ENCODE results near the gene IL9. TPM values are rescaled to one million over a fixed set of nuclear protein-coding genes. Genes with fewer than 3 reads are reported as not detected.

IL9 gene
- total and polyA plus RNA-seq, 2 of the 4 experiments (the other 2 are of a cell fraction) = not detected

- Histone ChIP-seq H4K8ac (ENCODE audit: low read depth in 2 of 2, low read length in 2 of 2) (no peak overlapping the region), H3K4me2 (ENCODE audit: low read depth, low read length) (no peak overlapping the region), H2AK5ac (ENCODE audit: low read depth, low read length) (no peak overlapping the region), H3K56ac (ENCODE audit: extremely low read depth, insufficient read depth, low read length) (no peak overlapping the region), H3K27ac (ENCODE audit: insufficient read depth, low read length) (no peak overlapping the region), H2AK9ac (replicated peaks; ENCODE audit: low read depth, low read length, poor library complexity) (no peak overlapping the region), H4K91ac (ENCODE audit: insufficient read depth, low read depth, low read length) (no peak overlapping the region), H3K4ac (ENCODE audit: low read depth, low read length) (no peak overlapping the region), H4K5ac (ENCODE audit: low read depth, low read length) (no peak overlapping the region), H3K18ac (ENCODE audit: low read depth, low read length) (no peak overlapping the region), H3K9me1 (ENCODE audit: insufficient read depth, low read length) (no peaks in the 10 kb centered on the region), H2BK120ac (ENCODE audit: low read depth, low read length) (no peak overlapping the region), H2BK15ac (ENCODE audit: low read depth, low read length) (no peak overlapping the region), H2BK20ac (ENCODE audit: low read depth, low read length) (no peak overlapping the region), H3K4me1 (ENCODE audit: control insufficient read depth, insufficient read depth, low read length) (no peaks in the 10 kb centered on the region), H2BK5ac (ENCODE audit: low read depth, low read length, poor library complexity, severe bottlenecking) (no peak overlapping the region), H3K4me3 (ENCODE audit: insufficient read depth, low read depth, low read length) (no peak overlapping the region), H4K20me1 (ENCODE audit: insufficient read depth, low read length) (no peaks in the 10 kb centered on the region), H3K79me1 (ENCODE audit: low read depth in 1 of 2, low read length in 2 of 2) (no peaks in the 10 kb centered on the region), H3K27me3 (ENCODE audit: control insufficient read depth, insufficient read depth, low read length) (peaks cover 4% of the 10 kb centered on the region), H3K9ac (ENCODE audit: low read depth, low read length) (no peak overlapping the region), H2AFZ (replicated peaks; ENCODE audit: low read length, poor library complexity) (no peak overlapping the region), H3K36me3 (ENCODE audit: control insufficient read depth, insufficient read depth, low read length) (no peaks in the 10 kb centered on the region), H3K14ac (replicated peaks; ENCODE audit: low read depth, low read length) (no peak overlapping the region), H3K9me3 (ENCODE audit: control insufficient read depth, insufficient read depth, low read length) (no peaks in the 10 kb centered on the region), H3K23ac (ENCODE audit: low read depth, low read length) (no peak overlapping the region)
- ATAC-seq (ENCODE audit: low read depth) (no peak), DNase-seq (no peak)
- WGBS, 2 experiments (ENCODE audit: extremely low coverage in 2 of 2, insufficient read length in 1 of 2) = no CpG with 5 or more reads among the region's 2 CpGs
- POLR2A ChIA-PET (ENCODE audit: unreplicated experiment) = no interaction called here
- no TSS peak for BruUV-seq (replicated peaks)
- TF ChIP-seq SMC3 (IDR thresholded peaks at IDR 0.05; ENCODE audit: low read depth, low read length) (no peak), CEBPB (IDR thresholded peaks at IDR 0.05; ENCODE audit: low read depth, low read length) (no peak), MXI1 (IDR thresholded peaks at IDR 0.05; ENCODE audit: borderline replicate concordance, low read depth, low read length) (no peak)
- intact Hi-C loops (cut with micrococcal nuclease) (no loop called here), in situ Hi-C loops (cut with MboI; ENCODE audit: low sequenced_read_pairs) (no loop called here), dilution Hi-C loops (cut with HindIII; ENCODE audit: low sequenced_read_pairs, unreplicated experiment) (no loop called here)
- CTCF ChIA-PET = interaction anchor here (0.6 kb wide), 1 partner anchor 26 kb away, joined by 3 read pairs; no protein-coding TSS in a partner anchor
These were observed 27.0 kb downstream of the IL9 start for GRCh38 chr5:135868681-135869080.

All from IMR-90 (cell line).